AG09309 (cell line): ENCODE data around the gene SLC13A2.

Experiments used
- DNase-seq: peaks from one replicate; pipeline ENCODE4 v3.0.0-alpha.2; 2010; ENCODE audit warnings: low read depth
- H3K4me3 ChIP-seq: 2 replicates; pipeline ENCODE4 v1.5.1; 2011; ENCODE audit warnings: mild to moderate bottlenecking, low read depth, low read length, moderate library complexity; ENCODE audit not compliant: control insufficient read depth
- CTCF ChIP-seq: IDR thresholded peaks from 2 replicates; pipeline ENCODE4 v1.5.1; 2011; ENCODE audit warnings: mild to moderate bottlenecking, low read depth, low read length, inconsistent platforms; ENCODE audit not compliant: insufficient read depth, control insufficient read depth; ENCODE audit errors: missing control alignments

SLC13A2 gene

GRCh38 chr17:28507567-28508203, 34.2 kb downstream of the SLC13A2 start:
- no peak overlapping the region for H3K4me3 ChIP-seq
- DNase-seq = no peak
- TF ChIP-seq CTCF = no peak

DNA sequence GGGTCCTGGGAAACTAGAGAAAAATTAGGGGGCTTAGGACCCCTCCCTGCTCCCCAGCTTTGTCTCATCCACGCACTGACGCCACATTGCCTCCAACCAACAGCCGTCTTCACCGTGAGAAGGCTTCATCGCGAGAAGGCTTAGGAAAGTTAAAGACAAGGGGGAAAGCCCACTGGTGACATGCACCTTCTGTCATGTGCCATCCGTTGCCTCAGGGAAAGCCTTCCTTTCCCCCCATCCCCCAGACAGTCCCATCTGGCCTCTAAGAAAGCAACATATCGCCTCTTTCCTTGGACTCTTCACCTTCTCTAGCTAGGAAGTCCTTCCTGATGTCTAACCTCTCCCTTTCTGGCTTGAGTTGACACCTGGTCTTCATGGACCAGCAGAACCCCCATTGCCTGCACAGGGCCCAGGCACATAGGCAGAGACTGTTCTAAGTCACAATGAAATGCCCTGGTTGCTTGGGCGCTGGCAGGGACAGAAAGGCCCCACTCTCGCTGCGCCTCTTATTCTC, 34.8 kb downstream of the SLC13A2 start:
- no peak for DNase-seq
- H3K4me3 ChIP-seq = no peak overlapping the region
- TF ChIP-seq CTCF = no peak

DNA sequence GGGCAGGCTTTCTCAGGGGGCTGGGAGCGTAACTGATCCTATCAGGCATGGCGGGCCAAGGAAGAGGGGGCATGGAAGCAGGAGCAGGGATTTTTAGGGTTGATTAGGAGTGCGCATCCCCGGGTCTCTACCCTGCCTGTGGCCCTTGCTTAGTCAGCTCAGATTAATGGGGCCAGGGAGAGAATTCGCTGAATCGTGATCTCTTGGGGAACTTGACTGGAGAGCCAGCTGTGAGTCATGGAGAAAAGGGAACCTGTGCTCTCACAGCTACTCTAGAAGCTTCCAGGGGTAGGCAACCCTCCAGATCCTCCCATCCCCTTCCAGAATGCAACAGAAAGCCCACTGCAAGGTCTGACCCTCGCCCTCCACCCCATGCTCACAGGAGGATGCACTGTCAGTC, 36.3 kb downstream of the SLC13A2 start:
- H3K4me3 ChIP-seq = no peak overlapping the region
- DNase-seq = no peak
- no peak for TF ChIP-seq CTCF

GRCh38 chr17:28511858-28512461, 38.5 kb downstream of the SLC13A2 start:
- DNase-seq = no peak
- TF ChIP-seq CTCF = no peak
- no peak overlapping the region for H3K4me3 ChIP-seq

- no peak for DNase-seq
- H3K4me3 ChIP-seq = no peak overlapping the region
- TF ChIP-seq CTCF = no peak
These were observed 40.0 kb downstream of the SLC13A2 start for GRCh38 chr17:28513476-28513875.

GRCh38 chr17:28514561-28515002, 41.1 kb downstream of the SLC13A2 start:
- no peak for DNase-seq
- no peak overlapping the region for H3K4me3 ChIP-seq
- no peak for TF ChIP-seq CTCF

GRCh38 chr17:28515518-28515917, 42.1 kb downstream of the SLC13A2 start:
- H3K4me3 ChIP-seq = no peak overlapping the region
- no peak for DNase-seq
- no peak for TF ChIP-seq CTCF
